Measurements from ENCODE around the gene KDM4B. TPM values are rescaled to one million over a fixed set of nuclear protein-coding genes. Genes with fewer than 3 reads are reported as not detected.

KDM4B gene
- total RNA-seq, 2 donors from 2014 or later, result 49.1 to 54.0 TPM

DNA sequence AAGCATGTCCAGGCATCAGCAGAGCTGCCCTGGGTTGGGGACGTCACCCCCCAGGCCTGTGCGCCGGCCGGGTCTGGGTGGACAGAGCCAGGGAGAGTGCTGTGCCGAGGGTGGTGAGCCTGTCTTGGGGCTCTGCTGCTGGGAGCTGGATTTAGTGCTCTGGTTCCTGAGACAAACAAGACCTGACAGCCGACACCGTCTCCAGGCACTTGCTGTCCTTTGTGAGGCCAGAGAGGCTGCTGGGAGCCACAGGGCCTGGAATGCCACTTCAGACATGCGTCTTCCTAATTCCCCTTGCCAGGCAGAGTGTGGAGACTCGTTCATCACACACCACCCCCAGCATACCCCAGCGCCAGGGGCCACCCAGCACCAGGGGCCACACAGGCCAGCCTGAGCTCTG lies 165.8 kb downstream of the KDM4B start:
- H3K36me3 ChIP-seq, result peaks cover 43% of the 10 kb centered on the region
- TF ChIP-seq, protein P1, sequence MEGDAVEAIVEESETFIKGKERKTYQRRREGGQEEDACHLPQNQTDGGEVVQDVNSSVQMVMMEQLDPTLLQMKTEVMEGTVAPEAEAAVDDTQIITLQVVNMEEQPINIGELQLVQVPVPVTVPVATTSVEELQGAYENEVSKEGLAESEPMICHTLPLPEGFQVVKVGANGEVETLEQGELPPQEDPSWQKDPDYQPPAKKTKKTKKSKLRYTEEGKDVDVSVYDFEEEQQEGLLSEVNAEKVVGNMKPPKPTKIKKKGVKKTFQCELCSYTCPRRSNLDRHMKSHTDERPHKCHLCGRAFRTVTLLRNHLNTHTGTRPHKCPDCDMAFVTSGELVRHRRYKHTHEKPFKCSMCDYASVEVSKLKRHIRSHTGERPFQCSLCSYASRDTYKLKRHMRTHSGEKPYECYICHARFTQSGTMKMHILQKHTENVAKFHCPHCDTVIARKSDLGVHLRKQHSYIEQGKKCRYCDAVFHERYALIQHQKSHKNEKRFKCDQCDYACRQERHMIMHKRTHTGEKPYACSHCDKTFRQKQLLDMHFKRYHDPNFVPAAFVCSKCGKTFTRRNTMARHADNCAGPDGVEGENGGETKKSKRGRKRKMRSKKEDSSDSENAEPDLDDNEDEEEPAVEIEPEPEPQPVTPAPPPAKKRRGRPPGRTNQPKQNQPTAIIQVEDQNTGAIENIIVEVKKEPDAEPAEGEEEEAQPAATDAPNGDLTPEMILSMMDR (IDR thresholded peaks at IDR 0.05), result no peak
- no peaks in the 10 kb centered on the region for H3K9me3 ChIP-seq
- no peak overlapping the region for H3K4me3 ChIP-seq
- no peaks in the 10 kb centered on the region for H3K4me1 ChIP-seq (ENCODE audit: control insufficient read depth in 1 of 2, low read depth in 2 of 2)
- ATAC-seq (ENCODE audit: insufficient number of reproducible peaks, low FRiP score, low read depth), result no peak
- no peaks in the 10 kb centered on the region for H3K27me3 ChIP-seq (replicated peaks; ENCODE audit: insufficient read depth)
- H3K27ac ChIP-seq, result no peak overlapping the region
- DNase-seq (ENCODE audit: low spot score), result no peak

DNA sequence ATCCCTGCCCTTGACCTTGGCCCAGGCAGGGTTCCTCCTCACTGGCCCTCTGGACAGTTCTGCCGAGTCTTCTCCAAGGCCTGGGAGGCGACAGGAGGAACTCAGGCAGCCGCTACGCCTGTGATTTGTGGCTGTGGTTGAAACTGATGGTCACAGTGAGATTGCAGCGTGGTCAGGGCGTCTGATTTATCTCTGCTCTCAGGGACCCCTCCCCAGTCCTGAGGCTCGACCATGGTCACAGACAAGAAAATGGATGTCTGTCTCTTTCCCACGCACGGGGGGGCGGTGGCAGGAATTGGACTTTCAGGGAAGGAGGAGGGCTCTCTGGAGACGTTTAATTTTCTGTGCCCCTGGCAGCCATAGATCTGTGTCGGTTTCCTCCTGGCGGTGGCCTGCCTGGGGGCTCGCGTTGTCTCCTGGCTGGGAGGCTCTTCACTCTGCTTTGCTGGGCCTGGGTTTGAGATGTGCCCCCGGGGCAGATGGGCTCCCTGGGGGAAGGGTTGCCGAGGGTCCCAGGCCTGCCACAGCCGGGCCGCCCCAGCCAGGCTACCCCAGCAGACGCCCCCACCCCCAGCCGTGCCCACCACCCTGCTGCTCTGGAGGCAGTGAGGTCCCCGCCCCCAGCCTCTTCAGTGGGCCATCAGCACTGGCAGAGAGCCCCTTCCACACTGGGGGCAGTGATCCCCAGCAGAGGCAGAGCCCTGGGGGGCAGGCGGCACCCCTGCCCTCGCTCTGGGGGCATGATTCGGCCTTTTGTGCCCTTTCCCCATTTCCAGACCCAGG lies 167.4 kb downstream of the KDM4B start:
- peaks cover 43% of the 10 kb centered on the region for H3K36me3 ChIP-seq
- no peak overlapping the region for H3K4me3 ChIP-seq
- no peak overlapping the region for H3K27ac ChIP-seq
- no peaks in the 10 kb centered on the region for H3K27me3 ChIP-seq (replicated peaks; ENCODE audit: insufficient read depth)
- DNase-seq (ENCODE audit: low spot score), result no peak
- no peak for ATAC-seq (ENCODE audit: insufficient number of reproducible peaks, low FRiP score, low read depth)
- H3K4me1 ChIP-seq (ENCODE audit: control insufficient read depth in 1 of 2, low read depth in 2 of 2), result no peaks in the 10 kb centered on the region
- TF ChIP-seq, protein P1 (IDR thresholded peaks at IDR 0.05), result no peak
- H3K9me3 ChIP-seq, result no peaks in the 10 kb centered on the region

DNA sequence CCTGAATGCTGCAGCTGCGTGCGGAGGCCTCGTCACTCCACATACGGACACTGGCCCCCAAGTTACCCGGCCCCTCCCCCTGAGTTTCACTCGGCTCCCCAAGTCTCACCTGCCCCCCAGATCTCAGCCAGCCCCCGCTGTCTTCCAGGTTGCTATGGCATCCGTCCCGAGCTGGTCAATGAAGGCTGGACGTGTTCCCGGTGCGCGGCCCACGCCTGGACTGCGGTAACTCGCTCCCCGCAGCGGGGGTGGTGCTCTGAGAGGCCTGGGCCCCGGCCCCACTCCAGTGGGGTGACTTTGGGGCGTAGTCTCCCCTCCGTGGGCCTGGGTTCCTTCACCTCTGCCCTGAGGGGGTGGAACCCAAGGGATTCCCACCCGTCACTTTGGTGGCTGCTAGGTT lies 168.2 kb downstream of the KDM4B start:
- no peaks in the 10 kb centered on the region for H3K4me1 ChIP-seq (ENCODE audit: control insufficient read depth in 1 of 2, low read depth in 2 of 2)
- H3K27ac ChIP-seq, result no peak overlapping the region
- ATAC-seq (ENCODE audit: insufficient number of reproducible peaks, low FRiP score, low read depth) (no peak), DNase-seq (ENCODE audit: low spot score) (no peak)
- H3K27me3 ChIP-seq (replicated peaks; ENCODE audit: insufficient read depth), result no peaks in the 10 kb centered on the region
- TF ChIP-seq, protein P1 (IDR thresholded peaks at IDR 0.05), result no peak
- H3K36me3 ChIP-seq, result peaks cover 44% of the 10 kb centered on the region
- no peaks in the 10 kb centered on the region for H3K9me3 ChIP-seq
- H3K4me3 ChIP-seq, result no peak overlapping the region

DNA sequence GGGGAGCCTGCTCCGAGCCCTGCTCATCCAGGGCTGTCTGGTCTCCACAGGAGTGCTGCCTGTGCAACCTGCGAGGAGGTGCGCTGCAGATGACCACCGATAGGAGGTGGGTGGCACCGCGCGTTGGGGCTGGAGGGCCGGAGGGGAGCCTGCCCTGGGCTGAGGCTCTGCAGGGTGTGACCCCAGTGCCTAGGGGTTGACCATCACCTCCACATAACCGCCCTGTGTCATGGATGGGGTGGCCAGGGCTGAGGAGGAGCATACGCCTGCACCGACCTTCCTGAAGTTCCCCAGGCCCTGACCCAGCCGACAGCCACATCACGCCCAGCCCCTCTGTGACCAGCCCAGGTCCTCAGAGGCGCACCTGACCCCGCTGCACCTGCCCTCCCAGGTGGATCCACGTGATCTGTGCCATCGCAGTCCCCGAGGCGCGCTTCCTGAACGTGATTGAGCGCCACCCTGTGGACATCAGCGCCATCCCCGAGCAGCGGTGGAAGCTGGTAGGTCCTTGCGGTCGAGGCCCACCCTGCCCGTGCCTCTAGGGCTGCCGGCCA lies 168.7 kb downstream of the KDM4B start:
- Histone ChIP-seq H3K9me3 (no peaks in the 10 kb centered on the region), H3K27ac (no peak overlapping the region), H3K4me3 (no peak overlapping the region), H3K27me3 (replicated peaks; ENCODE audit: insufficient read depth) (no peaks in the 10 kb centered on the region), H3K4me1 (ENCODE audit: control insufficient read depth in 1 of 2, low read depth in 2 of 2) (no peaks in the 10 kb centered on the region), H3K36me3 (peaks cover 49% of the 10 kb centered on the region)
- ATAC-seq (ENCODE audit: insufficient number of reproducible peaks, low FRiP score, low read depth), result no peak
- DNase-seq (ENCODE audit: low spot score), result no peak
- TF ChIP-seq, protein P1 (IDR thresholded peaks at IDR 0.05), result no peak

DNA sequence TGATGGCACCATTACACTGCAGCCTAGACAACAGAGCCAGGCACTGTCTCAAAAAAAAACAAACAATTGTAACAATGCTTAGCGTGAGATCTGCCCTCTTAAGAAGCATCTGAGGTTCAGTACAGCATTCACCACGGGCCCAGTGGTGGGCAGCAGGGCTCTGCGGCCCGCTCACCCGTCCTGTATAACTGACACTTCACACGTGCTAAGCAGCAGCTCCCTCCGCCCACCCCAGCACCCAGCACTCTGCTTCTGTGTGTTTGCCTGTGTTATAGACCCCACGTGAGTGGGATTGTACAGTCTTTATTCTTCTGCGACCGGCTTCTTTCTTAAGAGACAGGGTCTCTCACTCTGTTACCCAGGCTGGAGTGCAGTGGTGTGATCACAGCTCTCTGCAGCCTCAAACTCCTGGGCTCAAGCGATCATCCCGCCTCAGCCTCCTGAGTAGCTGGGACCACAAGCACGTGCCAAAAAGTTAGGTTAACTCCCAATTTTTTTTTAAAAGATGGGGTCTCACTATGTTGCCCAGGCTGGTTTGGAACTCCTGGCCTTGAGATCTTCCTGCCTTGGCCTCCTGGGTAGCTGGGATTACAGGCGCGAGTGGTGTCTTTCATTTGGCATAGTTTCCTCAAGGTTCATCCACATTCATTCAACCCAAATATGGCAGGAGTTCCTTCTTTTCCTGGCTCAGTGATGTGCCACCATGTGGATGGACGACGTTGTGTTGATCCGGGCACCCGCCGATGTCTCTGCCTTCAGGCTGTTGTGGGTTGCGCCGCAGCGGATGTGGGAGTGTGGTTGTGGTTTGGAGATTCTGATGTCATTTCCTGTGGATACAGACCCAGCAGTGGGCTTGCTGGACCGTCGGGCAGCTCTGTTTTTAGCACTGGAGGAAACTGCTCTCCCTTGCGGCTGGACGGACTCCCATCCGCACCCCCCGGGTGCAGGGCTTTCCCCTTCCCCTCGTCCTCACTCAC lies 170.0 kb downstream of the KDM4B start:
- ATAC-seq (ENCODE audit: insufficient number of reproducible peaks, low FRiP score, low read depth), result no peak
- Histone ChIP-seq H3K36me3 (peaks cover 53% of the 10 kb centered on the region), H3K4me3 (no peak overlapping the region), H3K27me3 (replicated peaks; ENCODE audit: insufficient read depth) (no peaks in the 10 kb centered on the region), H3K27ac (no peak overlapping the region), H3K9me3 (no peaks in the 10 kb centered on the region), H3K4me1 (ENCODE audit: control insufficient read depth in 1 of 2, low read depth in 2 of 2) (no peaks in the 10 kb centered on the region)
- DNase-seq (ENCODE audit: low spot score), result no peak
- TF ChIP-seq, protein P1 (IDR thresholded peaks at IDR 0.05), result no peak

All from thoracic aorta (tissue), 2 donors.